ENCODE measurements around the gene PSMA2. TPM values are rescaled to one million over a fixed set of nuclear protein-coding genes. Genes with fewer than 3 reads are reported as not detected.

The PSMA2 gene
- total RNA-seq, 4 donors from 2014 or later = 42.2 to 71.2 (median 63.8) TPM

GRCh38 chr7:42911454-42912447 lies 20.2 kb downstream of the PSMA2 start, which contains the start of gene C7orf25:
Gene C7orf25 (minus strand): TSS chr7:42912070. CDS start chr7:42910900, 1,170 bp downstream.
- Histone ChIP-seq H3K27me3 (no peaks in the 10 kb centered on the region), H3K36me3 (peaks cover 0 to under 1% of the 10 kb centered on the region in 2 donors), H3K9me3 (no peaks in the 10 kb centered on the region), H3K4me3 (replicated peaks in 1 of 3) (peak within 1 kb of the TSS; percentile 59 to 87 (median 68)), H3K4me1 (peaks cover 14 to 22% of the 10 kb centered on the region in 2 donors), H3K27ac (peak within 1 kb of the TSS; percentile 27 to 77 (median 69))
- DNase-seq = peak; percentile 97 to 98
- TF ChIP-seq, protein P1, sequence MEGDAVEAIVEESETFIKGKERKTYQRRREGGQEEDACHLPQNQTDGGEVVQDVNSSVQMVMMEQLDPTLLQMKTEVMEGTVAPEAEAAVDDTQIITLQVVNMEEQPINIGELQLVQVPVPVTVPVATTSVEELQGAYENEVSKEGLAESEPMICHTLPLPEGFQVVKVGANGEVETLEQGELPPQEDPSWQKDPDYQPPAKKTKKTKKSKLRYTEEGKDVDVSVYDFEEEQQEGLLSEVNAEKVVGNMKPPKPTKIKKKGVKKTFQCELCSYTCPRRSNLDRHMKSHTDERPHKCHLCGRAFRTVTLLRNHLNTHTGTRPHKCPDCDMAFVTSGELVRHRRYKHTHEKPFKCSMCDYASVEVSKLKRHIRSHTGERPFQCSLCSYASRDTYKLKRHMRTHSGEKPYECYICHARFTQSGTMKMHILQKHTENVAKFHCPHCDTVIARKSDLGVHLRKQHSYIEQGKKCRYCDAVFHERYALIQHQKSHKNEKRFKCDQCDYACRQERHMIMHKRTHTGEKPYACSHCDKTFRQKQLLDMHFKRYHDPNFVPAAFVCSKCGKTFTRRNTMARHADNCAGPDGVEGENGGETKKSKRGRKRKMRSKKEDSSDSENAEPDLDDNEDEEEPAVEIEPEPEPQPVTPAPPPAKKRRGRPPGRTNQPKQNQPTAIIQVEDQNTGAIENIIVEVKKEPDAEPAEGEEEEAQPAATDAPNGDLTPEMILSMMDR (IDR thresholded peaks at IDR 0.05) = peak in 1 of 6 experiments; percentile 4
- TF ChIP-seq POLR2A (IDR thresholded peaks at IDR 0.05) = peak in 1 of 2 donors; percentile 64
- intact Hi-C loops (cut with DNase I) = no loop called here
- 1% methylated on average over 24 to 28 of the region's 95 CpGs for WGBS, 2 donors

DNA sequence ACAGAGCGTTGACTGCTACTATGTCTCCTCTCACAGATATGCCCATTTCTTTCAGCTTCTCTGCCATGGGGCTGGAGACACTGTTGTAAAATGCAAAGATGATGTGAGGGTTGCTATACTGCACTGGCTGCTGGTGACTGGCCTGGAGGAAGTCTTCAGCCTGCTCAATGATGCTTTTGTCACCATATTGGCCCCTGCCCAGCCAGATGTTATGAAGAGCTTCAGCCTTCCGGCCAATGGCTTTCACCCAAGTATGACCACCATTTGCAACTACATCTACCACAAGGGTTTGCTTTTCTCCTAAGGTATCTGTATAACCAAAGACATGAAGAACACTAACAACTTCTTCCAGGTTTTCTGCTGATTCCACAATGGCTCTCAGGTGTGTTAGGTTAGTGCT lies 21.7 kb downstream of the PSMA2 start:
- H3K4me1 ChIP-seq = peaks cover 14 to 18% of the 10 kb centered on the region in 2 donors
- WGBS, 2 donors = 94 to 98% methylated on average over 2 of the region's 2 CpGs

DNA sequence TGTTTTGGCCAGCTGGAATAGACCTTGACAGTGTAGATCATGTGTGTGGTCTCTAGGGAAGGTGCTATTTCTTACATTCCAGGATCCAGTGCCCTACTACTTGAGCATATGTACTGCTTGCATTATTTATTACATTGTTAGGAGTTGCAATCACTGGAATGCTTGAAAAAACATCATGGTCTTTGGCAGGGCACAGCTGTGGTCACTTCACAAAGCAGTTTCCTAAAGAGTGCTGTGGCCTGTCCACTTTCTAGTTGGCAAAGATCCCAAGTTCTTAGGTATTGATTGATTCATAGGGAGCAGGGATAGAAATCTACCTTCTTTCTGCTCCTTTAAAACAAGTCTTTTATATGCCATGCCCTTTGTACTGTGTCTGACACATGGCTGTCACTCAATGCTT lies 24.7 kb downstream of the PSMA2 start:
- Histone ChIP-seq H3K27me3 (no peaks in the 10 kb centered on the region), H3K4me3 (replicated peaks in 1 of 3) (no peak overlapping the region), H3K27ac (no peak overlapping the region), H3K36me3 (no peaks in the 10 kb centered on the region), H3K9me3 (no peaks in the 10 kb centered on the region), H3K4me1 (peaks cover 8 to 12% of the 10 kb centered on the region in 2 donors)
- TF ChIP-seq, protein P1 (IDR thresholded peaks at IDR 0.05) = no peak
- no peak for TF ChIP-seq POLR2A (IDR thresholded peaks at IDR 0.05)
- no peak for DNase-seq
- intact Hi-C loops (cut with DNase I) = no loop called here

More for the DNA sequence above, 21.7 kb downstream of the PSMA2 start:
- H3K27ac ChIP-seq = no peak overlapping the region
- H3K27me3 ChIP-seq = no peaks in the 10 kb centered on the region
- no peak overlapping the region for H3K4me3 ChIP-seq (replicated peaks in 1 of 3)
- no peaks in the 10 kb centered on the region for H3K9me3 ChIP-seq
- no peak for DNase-seq
- H3K36me3 ChIP-seq = no peaks in the 10 kb centered on the region
- no peak for TF ChIP-seq POLR2A (IDR thresholded peaks at IDR 0.05)
- TF ChIP-seq, protein P1 (IDR thresholded peaks at IDR 0.05) = no peak
- intact Hi-C loops (cut with DNase I) = no loop called here

GRCh38 chr7:42906181-42906580 lies 25.8 kb downstream of the PSMA2 start:
- 100% methylated on average over 1 of the region's 1 CpG for WGBS, 2 donors

More at GRCh38 chr7:42906181-42906580, 25.8 kb downstream of the PSMA2 start:
- intact Hi-C loops (cut with DNase I) = no loop called here
- Histone ChIP-seq H3K9me3 (no peaks in the 10 kb centered on the region), H3K27me3 (no peaks in the 10 kb centered on the region), H3K27ac (no peak overlapping the region), H3K4me1 (peaks cover 7 to 8% of the 10 kb centered on the region in 2 donors), H3K4me3 (replicated peaks in 1 of 3) (no peak overlapping the region), H3K36me3 (no peaks in the 10 kb centered on the region)
- DNase-seq = no peak
- TF ChIP-seq, protein P1 (IDR thresholded peaks at IDR 0.05) = no peak
- TF ChIP-seq POLR2A (IDR thresholded peaks at IDR 0.05) = no peak
